GM12878 (cell line): Measurements from ENCODE around the gene UGT2A3. TPM values are rescaled to one million over a fixed set of nuclear protein-coding genes. Genes with fewer than 3 reads are reported as not detected.

Experiments used
- ATAC-seq: fragments of 200-7000 bp; cut with Tn5 transposase; 3 replicates; pipeline ENCODE4 v1.9.1; 2020; ENCODE audit warnings: mild to moderate bottlenecking, moderate library complexity
- BruUV-seq: library from RNA; stranded (reverse); fragments of 400-500 nt; replicated peaks from 2 replicates; lab custom pipeline; 2021; lab: Mats Ljungman, UMichigan
- CTCF ChIA-PET: fragments of 300-600 bp; sonication (Branson Sonifier 250); formaldehyde crosslinking; extraction: SDS; loops from one replicate; lab custom pipeline; 2021; ENCODE audit warnings: inconsistent platforms; lab: Yijun Ruan, JAX
- POLR2A ChIA-PET: fragments of 350-600 bp; formaldehyde crosslinking; extraction: SDS; loops from one replicate; lab custom pipeline; 2021; ENCODE audit warnings: inconsistent platforms; lab: Charles Lee
- RAD21 ChIA-PET: fragments of 300-600 bp; sonication (Branson Sonifier 250); formaldehyde crosslinking; loops from one replicate; lab custom pipeline; 2023; ENCODE audit warnings: antibody characterized with exemption; ENCODE audit not compliant: unreplicated experiment; lab: Charles Lee
- SMC1A ChIA-PET: fragments of 300-600 bp; sonication (Branson Sonifier 250); formaldehyde crosslinking; loops from one replicate; lab custom pipeline; 2023; ENCODE audit not compliant: unreplicated experiment, uncharacterized antibody; lab: Charles Lee
- DNase-seq: peaks from one replicate; pipeline ENCODE4 v3.0.0-alpha.2; 2011; ENCODE audit warnings: low read depth, low spot score
- FAIRE-seq: peaks from 3 replicates; lab custom pipeline; 2011; peaks lifted over from hg19 to GRCh38; lab: Jason Lieb, UNC
- H2AFZ ChIP-seq: 2 replicates; pipeline ENCODE4 v1.6.0; 2011; ENCODE audit warnings: low read depth, low read length, control low read depth; ENCODE audit not compliant: control insufficient read depth
- H3K27ac ChIP-seq: 2 replicates; pipeline ENCODE4 v1.5.1; 2011; ENCODE audit warnings: control low read depth; ENCODE audit not compliant: control insufficient read depth, insufficient read depth
- H3K27me3 ChIP-seq, 2 experiments: replicated peaks in 1 of 2; 2 replicates each; pipeline versions ENCODE4 v1.6.0 to v1.6.1; 2011; ENCODE audit warnings: low read length in 1 of 2; ENCODE audit not compliant: control insufficient read depth in 2 of 2, insufficient read depth in 2 of 2
- H3K36me3 ChIP-seq, 2 experiments: 2 replicates each; pipeline ENCODE4 v1.5.1; 2011; ENCODE audit warnings: low read length in 1 of 2; ENCODE audit not compliant: control insufficient read depth in 2 of 2, insufficient read depth in 2 of 2
- H3K4me1 ChIP-seq: 2 replicates; pipeline ENCODE4 v1.6.1; 2011; ENCODE audit warnings: mild to moderate bottlenecking, low read length, moderate library complexity, mixed read lengths; ENCODE audit not compliant: control insufficient read depth, insufficient read depth
- H3K4me2 ChIP-seq: 2 replicates; pipeline ENCODE4 v1.6.0; 2011; ENCODE audit warnings: control low read depth; ENCODE audit not compliant: control insufficient read depth, insufficient read depth
- H3K4me3 ChIP-seq: fragments of 200-600 bp; sonication (generic); 2 replicates; pipeline ENCODE4 v1.5.1; 2016
- H3K79me2 ChIP-seq: 2 replicates; pipeline ENCODE4 v1.6.0; 2011; ENCODE audit warnings: low read length; ENCODE audit not compliant: control insufficient read depth, insufficient read depth
- H3K9ac ChIP-seq: 2 replicates; pipeline ENCODE4 v1.8.0; 2011; ENCODE audit warnings: low read length, control low read depth, mixed read lengths; ENCODE audit not compliant: control insufficient read depth, insufficient read depth
- H3K9me3 ChIP-seq: replicated peaks from 3 replicates; pipeline ENCODE4 v1.5.1; 2011; ENCODE audit warnings: mild to moderate bottlenecking, low read length; ENCODE audit not compliant: control insufficient read depth, insufficient read depth
- H4K20me1 ChIP-seq: 2 replicates; pipeline ENCODE4 v1.6.0; 2011; ENCODE audit not compliant: control insufficient read depth, insufficient read depth
- CBX3 ChIP-seq: fragments of 200-600 bp; sonication (generic); IDR thresholded peaks from 2 replicates; pipeline ENCODE4 v1.6.1; 2016; ENCODE audit warnings: low read depth, borderline replicate concordance
- GATAD2B ChIP-seq: fragments of 450-650 bp; conservative IDR thresholded peaks from 2 replicates; pipeline ENCODE4 v1.6.1; 2017; ENCODE audit warnings: low read depth, mild to moderate bottlenecking, moderate library complexity
- HDAC6 ChIP-seq: fragments of 200-600 bp; sonication (generic); IDR thresholded peaks from one replicate; pipeline ENCODE4 v1.8.0; 2017; ENCODE audit warnings: antibody characterized with exemption; ENCODE audit not compliant: unreplicated experiment
- PAX5 ChIP-seq: IDR thresholded peaks from 2 replicates; pipeline ENCODE4 v1.6.1; 2011; ENCODE audit warnings: low read depth, low read length, borderline replicate concordance
- POLR2A ChIP-seq: IDR thresholded peaks from 2 replicates; pipeline ENCODE4 v1.6.1; 2011; ENCODE audit warnings: low read depth, mild to moderate bottlenecking, low read length
- SREBF2 ChIP-seq: IDR thresholded peaks from 2 replicates; pipeline ENCODE4 v1.6.1; 2012; ENCODE audit warnings: mild to moderate bottlenecking, low read length
- WRNIP1 ChIP-seq: IDR thresholded peaks from 2 replicates; pipeline ENCODE4 v1.6.1; 2011; ENCODE audit warnings: low read depth, low read length, improper control_type of control experiment, borderline replicate concordance
- ZBED1 ChIP-seq: IDR thresholded peaks from 2 replicates; pipeline ENCODE4 v1.6.1; 2016; ENCODE audit warnings: borderline replicate concordance
- WGBS: methylation state at CpG from one replicate; pipeline ENCODE4 v1.1.6; 2016; ENCODE audit warnings: low lambda C conversion rate; ENCODE audit not compliant: insufficient replicate concordance, insufficient coverage; ENCODE audit errors: missing lambda C conversion rate; 5-methylcytosine and 5-hydroxymethylcytosine counted together
- in situ Hi-C: fragments of 300-500 bp; cut with MboI; formaldehyde crosslinking; loops from 9 replicates; pipeline ENCODE4 v1.14.3; 2018; ENCODE audit warnings: mixed read lengths
- intact Hi-C: fragments of 100-400 bp; cut with micrococcal nuclease; formaldehyde crosslinking; loops from one replicate; pipeline ENCODE4 v1.14.2; 2022; ENCODE audit not compliant: unreplicated experiment
- polyA plus RNA-seq, 11 experiments: library from polyadenylated mRNA; depleted of rRNA in 4 of 11; unstranded in 6 of 11; stranded (reverse) in 5 of 11; fragments of >200 nt; fragmentation: Nextera tagmentation in 4 of 11; fragmentation: Illumina TruSeq in 1 of 11; extraction: Ambion mirVana in 4 of 11; extraction: Trizol in 1 of 11; gene quantifications; 1 replicate in 1 of 11; 2 replicates in 10 of 11; pipeline versions ENCODE4 v1.2.1 to v1.2.3, GENCODE V29; 2011 to 2016; ENCODE audit warnings: inconsistent platforms in 2 of 11, missing spikeins in 2 of 11, low read depth in 1 of 11
- total RNA-seq, 4 experiments: library from RNA; depleted of rRNA in 3 of 4; stranded (reverse); fragments of >200 nt in 3 of 4; fragmentation: Illumina TruSeq in 1 of 4; extraction: Trizol in 1 of 4; gene quantifications; 2 replicates each; pipeline versions ENCODE4 v1.2.1 to v1.2.3, GENCODE V29; 2013 to 2021
- TF ChIP-seq, protein P1 (sequence below): fragments of 450-650 bp; IDR thresholded peaks from 2 replicates; pipeline ENCODE4 v1.6.1; 2017; ENCODE audit warnings: antibody characterized with exemption, mild to moderate bottlenecking, moderate library complexity
- TF ChIP-seq, protein P2 (sequence below): fragments of 450-650 bp; IDR thresholded peaks from 2 replicates; pipeline ENCODE4 v1.6.1; 2018; ENCODE audit warnings: borderline replicate concordance, mild to moderate bottlenecking; ENCODE audit not compliant: partially characterized antibody

The UGT2A3 gene
- total and polyA plus RNA-seq, 10 of the 15 experiments (the other 5 are each of a cell fraction or from before 2014, with no cell fraction given): 0.04 to 0.18 (median 0.09) TPM; not detected in 2

DNA sequence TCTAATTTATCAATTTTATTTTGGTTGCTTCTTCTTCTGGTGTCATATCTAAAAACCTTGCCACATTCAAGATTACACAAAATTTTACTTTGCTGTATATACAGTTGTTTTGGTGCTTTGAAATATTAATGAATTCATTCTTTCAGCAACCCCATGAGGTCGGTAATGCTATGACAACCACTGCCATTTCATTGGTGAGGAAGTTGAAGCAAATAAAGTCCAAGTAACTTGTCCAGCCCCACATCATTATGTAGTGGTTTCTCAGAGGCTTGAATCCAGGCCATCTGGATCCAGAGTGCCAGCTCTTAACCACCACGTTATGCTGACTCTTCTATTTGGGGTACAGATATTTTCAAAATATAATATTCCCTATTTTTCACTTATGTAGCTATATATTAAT lies 42.2 kb downstream of the UGT2A3 start:
- Histone ChIP-seq H3K9ac (no peak overlapping the region), H3K27ac (no peak overlapping the region), H4K20me1 (no peaks in the 10 kb centered on the region)
- POLR2A ChIA-PET: no interaction called here
- no peak for ATAC-seq
- SMC1A ChIA-PET: interaction anchor here (1.1 to 2.1 kb wide), 5 partner anchors 11 to 147 kb away, joined by 3 to 7 read pairs (median 4); no protein-coding TSS in a partner anchor
- BruUV-seq: no TSS peak
- RAD21 ChIA-PET: interaction anchor here (0.8 to 0.9 kb wide), 2 partner anchors 45 to 147 kb away, joined by 3 read pairs; no protein-coding TSS in a partner anchor
- no peak for TF ChIP-seq HDAC6
- no peak for TF ChIP-seq CBX3
- no peak for TF ChIP-seq POLR2A
- TF ChIP-seq, all 136 proteins: peak for 0
- intact Hi-C loops (loop anchor here (10.0 kb wide), 2 partner anchors 415 to 635 kb away; no protein-coding TSS in a partner anchor), in situ Hi-C loops (loop anchor here (10.0 kb wide), 1 partner anchor 265 kb away; no protein-coding TSS in a partner anchor)
- no peaks in the 10 kb centered on the region for H3K27me3 ChIP-seq
- no peak overlapping the region for H2AFZ ChIP-seq
- DNase-seq (no peak), FAIRE-seq (no peak)
- H3K4me3 ChIP-seq: no peak overlapping the region
- no peaks in the 10 kb centered on the region for H3K36me3 ChIP-seq
- H3K79me2 ChIP-seq: no peaks in the 10 kb centered on the region
- WGBS: 26% methylated on average over 2 of the region's 2 CpGs
- H3K4me2 ChIP-seq: no peak overlapping the region
- CTCF ChIA-PET: interaction anchor here (1.5 to 2.6 kb wide), 3 partner anchors 61 to 261 kb away, joined by 3 to 9 read pairs (median 6); no protein-coding TSS in a partner anchor
- H3K4me1 ChIP-seq: no peaks in the 10 kb centered on the region
- H3K9me3 ChIP-seq: no peaks in the 10 kb centered on the region

DNA sequence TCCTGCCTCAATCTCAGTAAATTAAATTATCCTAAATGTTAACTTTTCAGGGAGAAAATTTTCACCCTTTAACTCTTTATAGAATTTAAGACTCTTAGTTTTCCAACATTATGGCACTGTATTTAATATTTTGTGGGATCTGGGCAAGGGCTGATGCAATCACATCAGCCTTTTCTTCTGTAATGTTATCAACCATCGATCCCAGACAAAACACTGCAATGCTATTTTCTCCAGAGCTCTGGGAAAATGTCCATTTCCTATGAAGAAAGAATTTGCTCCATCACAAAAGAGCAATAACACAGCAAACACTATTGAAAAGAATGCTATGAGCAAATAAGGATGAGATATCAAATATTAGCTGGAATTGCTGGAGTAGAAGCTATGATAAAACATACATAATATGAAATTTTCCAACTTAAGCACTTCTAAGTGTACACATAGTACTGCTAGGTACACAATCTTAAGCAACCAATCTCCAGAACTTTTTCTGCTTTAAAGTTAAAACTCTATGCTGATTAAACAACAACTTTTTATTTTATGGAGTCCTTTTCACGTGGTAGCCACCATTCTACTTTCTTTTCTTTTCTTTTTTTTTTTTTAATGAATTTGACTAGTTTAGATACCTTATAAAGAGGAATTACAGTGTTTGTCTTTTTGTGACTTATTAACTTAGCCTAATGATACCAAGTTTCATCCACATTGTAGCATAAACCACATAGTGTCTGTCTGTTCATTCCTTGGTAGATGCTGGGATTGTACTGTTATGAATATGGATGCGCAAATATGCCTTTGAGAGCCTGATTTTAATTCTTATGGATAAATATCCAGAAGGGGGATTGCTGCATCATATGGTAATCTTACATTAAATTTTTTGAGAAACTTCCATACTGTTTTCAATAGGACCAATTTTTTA lies 43.6 kb downstream of the UGT2A3 start:
- no peak overlapping the region for H3K4me2 ChIP-seq
- DNase-seq: no peak
- no peaks in the 10 kb centered on the region for H3K9me3 ChIP-seq
- no peak overlapping the region for H3K27ac ChIP-seq
- H3K4me1 ChIP-seq: no peaks in the 10 kb centered on the region
- no peak overlapping the region for H2AFZ ChIP-seq
- in situ Hi-C loops (loop anchor here (10.0 kb wide), 1 partner anchor 267 kb away; no protein-coding TSS in a partner anchor), intact Hi-C loops (loop anchor here (10.0 kb wide), 2 partner anchors 413 to 633 kb away; no protein-coding TSS in a partner anchor)
- ChIA-PET SMC1A (interaction anchor here (1.2 to 2.1 kb wide), 2 partner anchors 42 to 148 kb away, joined by 3 to 4 read pairs; no protein-coding TSS in a partner anchor), CTCF (interaction anchor here (0.6 to 2.6 kb wide), 3 partner anchors 41 to 262 kb away, joined by 3 to 9 read pairs (median 6); no protein-coding TSS in a partner anchor), RAD21 (no interaction called here), POLR2A (no interaction called here)
- no peak overlapping the region for H3K4me3 ChIP-seq
- H3K36me3 ChIP-seq: no peaks in the 10 kb centered on the region
- no peaks in the 10 kb centered on the region for H3K79me2 ChIP-seq
- no peaks in the 10 kb centered on the region for H4K20me1 ChIP-seq
- no peaks in the 10 kb centered on the region for H3K27me3 ChIP-seq
- no TSS peak for BruUV-seq
- WGBS: 17% methylated on average over 3 of the region's 3 CpGs
- no peak for ATAC-seq
- no peak overlapping the region for H3K9ac ChIP-seq
- FAIRE-seq: no peak
- TF ChIP-seq ZBED1 (no peak), GATAD2B (no peak), SREBF2 (no peak), PAX5 (no peak), WRNIP1 (no peak)
- TF ChIP-seq, protein P1, sequence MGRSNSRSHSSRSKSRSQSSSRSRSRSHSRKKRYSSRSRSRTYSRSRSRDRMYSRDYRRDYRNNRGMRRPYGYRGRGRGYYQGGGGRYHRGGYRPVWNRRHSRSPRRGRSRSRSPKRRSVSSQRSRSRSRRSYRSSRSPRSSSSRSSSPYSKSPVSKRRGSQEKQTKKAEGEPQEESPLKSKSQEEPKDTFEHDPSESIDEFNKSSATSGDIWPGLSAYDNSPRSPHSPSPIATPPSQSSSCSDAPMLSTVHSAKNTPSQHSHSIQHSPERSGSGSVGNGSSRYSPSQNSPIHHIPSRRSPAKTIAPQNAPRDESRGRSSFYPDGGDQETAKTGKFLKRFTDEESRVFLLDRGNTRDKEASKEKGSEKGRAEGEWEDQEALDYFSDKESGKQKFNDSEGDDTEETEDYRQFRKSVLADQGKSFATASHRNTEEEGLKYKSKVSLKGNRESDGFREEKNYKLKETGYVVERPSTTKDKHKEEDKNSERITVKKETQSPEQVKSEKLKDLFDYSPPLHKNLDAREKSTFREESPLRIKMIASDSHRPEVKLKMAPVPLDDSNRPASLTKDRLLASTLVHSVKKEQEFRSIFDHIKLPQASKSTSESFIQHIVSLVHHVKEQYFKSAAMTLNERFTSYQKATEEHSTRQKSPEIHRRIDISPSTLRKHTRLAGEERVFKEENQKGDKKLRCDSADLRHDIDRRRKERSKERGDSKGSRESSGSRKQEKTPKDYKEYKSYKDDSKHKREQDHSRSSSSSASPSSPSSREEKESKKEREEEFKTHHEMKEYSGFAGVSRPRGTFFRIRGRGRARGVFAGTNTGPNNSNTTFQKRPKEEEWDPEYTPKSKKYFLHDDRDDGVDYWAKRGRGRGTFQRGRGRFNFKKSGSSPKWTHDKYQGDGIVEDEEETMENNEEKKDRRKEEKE: no peak
- TF ChIP-seq, protein P2, sequence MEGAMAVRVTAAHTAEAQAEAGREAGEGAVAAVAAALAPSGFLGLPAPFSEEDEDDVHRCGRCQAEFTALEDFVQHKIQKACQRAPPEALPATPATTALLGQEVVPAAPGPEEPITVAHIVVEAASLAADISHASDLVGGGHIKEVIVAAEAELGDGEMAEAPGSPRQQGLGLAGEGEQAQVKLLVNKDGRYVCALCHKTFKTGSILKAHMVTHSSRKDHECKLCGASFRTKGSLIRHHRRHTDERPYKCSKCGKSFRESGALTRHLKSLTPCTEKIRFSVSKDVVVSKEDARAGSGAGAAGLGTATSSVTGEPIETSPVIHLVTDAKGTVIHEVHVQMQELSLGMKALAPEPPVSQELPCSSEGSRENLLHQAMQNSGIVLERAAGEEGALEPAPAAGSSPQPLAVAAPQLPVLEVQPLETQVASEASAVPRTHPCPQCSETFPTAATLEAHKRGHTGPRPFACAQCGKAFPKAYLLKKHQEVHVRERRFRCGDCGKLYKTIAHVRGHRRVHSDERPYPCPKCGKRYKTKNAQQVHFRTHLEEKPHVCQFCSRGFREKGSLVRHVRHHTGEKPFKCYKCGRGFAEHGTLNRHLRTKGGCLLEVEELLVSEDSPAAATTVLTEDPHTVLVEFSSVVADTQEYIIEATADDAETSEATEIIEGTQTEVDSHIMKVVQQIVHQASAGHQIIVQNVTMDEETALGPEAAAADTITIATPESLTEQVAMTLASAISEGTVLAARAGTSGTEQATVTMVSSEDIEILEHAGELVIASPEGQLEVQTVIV: no peak
